Measurements from ENCODE around the gene CDC34.

CDC34 gene, protein sequence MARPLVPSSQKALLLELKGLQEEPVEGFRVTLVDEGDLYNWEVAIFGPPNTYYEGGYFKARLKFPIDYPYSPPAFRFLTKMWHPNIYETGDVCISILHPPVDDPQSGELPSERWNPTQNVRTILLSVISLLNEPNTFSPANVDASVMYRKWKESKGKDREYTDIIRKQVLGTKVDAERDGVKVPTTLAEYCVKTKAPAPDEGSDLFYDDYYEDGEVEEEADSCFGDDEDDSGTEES

DNA sequence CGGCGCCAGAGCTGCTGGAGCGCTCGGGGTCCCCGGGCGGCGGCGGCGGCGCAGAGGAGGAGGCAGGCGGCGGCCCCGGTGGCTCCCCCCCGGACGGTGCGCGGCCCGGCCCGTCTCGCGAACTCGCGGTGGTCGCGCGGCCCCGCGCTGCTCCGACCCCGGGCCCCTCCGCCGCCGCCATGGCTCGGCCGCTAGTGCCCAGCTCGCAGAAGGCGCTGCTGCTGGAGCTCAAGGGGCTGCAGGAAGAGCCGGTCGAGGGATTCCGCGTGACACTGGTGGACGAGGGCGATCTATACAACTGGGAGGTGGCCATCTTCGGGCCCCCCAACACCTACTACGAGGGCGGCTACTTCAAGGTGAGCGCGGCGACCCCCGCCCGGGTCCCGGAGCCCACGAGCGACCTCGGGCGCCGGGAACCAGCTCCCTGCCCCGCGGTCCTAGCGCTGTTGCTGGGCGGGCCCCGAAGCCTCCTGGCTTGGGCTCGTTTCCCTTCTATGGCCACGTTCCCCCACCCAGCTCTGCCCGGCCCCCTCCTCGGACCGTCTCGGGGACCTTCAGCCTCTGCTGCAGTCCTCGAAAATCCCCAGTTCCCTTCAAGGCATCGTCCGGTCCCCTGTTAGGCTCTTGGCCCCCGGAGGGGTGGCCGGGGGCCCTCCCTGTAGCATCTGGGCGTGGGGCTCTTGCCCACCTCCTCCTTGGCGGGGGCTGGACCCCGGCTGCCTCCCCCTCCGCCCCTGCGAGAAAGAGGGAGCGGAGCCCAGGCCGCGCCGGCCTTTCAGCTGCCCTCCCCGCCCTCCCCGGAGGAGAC, at the start of gene CDC34:
CDC34 (plus strand) TSS at position 8 of the 808 bp plus-strand sequence; CDS start at position 180, 172 bp downstream.
- no peak for DNase-seq

DNA sequence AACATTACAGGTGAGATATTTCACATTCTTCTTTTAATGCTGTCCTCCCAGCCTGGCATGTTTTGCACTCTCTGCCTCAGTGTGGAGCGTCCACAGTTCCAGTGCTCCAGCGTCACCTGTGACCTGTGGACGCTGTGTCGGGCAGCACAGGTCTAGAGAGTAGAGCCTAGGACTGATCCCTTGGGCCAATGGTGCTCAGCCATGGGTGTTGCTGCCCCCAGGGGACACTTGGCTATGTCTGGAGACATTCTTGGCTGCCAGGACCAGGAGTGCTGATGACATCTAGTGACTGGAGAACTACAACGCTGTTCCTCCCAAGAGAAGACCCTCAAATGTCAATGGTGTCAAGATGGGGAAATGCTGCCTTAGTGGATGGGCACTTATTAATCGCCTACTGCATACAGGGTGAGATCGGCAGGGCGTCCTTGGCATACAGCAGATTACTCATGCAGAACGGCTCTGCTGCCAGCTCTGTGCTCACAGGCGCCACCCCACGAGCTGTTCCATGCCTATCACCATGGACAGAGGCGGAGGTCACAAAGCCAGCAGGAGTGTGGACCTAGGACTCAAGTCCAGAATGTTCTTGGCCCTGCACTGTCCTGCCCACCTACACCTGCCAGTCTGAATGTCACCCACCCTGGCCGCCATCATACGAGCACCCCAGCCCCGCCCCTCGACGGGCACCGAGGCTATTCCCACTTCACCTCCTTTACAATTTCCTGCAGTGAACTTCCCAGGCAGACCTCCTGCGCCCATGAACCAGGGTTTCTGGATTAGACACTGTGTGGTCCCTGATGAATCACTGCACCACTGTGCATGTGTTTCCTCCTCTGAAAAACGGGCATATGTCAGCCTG, 49.1 kb upstream of the CDC34 start:
- no peak for DNase-seq

DNA sequence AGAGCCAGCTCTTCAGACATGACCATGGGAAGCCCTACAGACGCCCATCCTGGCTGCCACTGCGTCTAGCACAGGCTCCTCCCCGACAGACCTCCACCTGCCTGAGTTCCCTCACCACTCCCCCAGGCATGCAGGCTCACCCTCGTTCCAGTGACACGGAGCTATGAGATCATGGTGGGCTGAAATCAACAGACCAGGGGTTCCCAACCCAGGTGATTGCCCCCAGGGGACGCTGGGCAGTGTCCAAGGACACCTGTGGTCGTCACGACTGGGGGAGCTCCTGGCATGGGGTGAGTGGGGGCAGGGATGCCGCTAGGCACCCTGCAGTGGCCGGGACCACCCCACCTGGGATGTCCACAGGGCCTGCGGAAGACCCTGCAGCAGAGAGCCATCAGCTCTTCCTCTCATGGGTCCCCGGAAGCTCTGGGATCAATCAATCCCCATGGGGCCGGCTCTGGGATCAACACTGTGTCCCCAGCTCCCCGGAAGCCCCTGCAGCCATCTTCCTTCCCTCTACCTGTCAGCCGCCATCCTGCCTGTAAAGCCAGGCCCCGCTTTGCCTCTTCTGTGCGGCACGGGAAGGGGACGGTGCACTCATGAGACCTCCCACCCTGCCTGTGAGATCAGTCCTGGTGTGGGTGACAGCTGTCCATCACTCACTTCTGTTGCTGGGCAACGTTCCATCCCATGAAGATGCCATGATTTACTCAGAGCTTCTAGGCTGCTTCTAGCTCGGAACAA, 48.1 kb upstream of the CDC34 start:
- DNase-seq = no peak

DNA sequence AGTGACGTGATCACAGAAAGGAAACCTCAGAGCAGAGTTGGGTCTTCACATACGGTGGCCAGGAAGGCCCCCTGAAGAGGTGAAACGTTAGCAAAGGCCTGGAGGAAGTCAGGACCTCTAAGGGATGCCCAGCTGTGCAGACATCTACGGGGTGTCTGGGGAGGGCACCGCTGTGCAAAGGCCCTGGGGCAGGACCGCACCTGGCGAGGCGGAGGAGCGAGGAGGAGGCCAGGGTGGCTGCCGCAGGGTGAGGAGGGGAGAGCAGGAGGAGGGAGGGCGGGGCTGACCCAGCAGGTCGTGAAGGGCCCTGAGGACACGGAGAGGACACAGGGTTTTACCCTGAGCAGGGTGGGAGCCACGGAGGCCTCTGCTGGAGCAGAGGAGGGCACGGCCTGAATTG, 47.1 kb upstream of the CDC34 start:
- DNase-seq = no peak

DNA sequence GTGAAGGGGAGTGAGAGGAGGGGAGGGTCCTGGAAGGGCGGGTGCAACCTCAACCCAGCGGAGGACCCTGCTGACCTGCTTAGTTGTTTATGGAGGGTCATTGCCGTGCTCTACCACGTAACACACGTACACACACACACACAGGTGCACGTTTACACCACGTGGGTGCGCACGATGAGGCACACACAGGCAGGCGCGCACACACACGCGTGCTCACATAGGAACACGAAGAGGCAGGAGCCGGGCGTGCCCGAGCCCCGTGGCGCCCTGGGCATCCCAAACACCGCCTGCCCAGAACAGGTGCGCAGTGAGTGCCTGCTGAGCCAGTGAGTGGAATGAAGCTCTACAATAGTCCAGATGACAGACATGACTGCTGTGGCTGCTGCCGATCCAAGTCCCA, 46.5 kb upstream of the CDC34 start:
- DNase-seq = peak; percentile 49

DNA sequence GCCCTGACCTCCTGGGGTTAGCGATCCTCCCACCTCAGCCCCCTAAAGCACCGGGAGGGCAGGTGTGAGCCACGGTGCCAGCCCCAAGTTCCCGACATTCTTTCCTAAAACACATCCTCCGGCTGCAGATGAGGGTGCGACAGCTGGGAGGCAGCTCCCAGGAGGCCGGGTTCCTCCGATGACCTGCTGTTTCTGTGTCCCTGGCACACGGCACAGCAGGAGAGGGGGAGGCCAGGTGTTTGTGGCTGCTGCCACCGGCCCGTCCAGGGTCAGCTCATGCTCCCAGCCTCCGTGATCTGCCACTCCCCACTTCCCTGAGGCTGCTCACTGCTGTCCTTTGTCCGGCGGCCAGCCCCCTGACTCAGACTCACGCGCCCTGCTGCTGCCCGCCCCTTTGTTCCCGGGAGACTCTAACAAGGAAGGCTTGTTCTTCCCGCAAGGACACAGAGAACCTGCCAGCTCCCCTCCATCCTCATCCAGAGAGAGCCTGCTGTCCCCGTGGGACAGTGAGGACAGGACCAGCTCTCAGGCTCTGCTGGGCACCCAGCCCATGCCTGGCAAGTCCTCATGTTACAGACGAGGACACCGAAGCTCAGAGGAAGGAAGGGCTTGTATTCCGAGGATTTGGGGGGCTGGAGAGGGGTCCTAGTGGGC, 45.9 kb upstream of the CDC34 start:
- DNase-seq = peak; percentile 31

DNA sequence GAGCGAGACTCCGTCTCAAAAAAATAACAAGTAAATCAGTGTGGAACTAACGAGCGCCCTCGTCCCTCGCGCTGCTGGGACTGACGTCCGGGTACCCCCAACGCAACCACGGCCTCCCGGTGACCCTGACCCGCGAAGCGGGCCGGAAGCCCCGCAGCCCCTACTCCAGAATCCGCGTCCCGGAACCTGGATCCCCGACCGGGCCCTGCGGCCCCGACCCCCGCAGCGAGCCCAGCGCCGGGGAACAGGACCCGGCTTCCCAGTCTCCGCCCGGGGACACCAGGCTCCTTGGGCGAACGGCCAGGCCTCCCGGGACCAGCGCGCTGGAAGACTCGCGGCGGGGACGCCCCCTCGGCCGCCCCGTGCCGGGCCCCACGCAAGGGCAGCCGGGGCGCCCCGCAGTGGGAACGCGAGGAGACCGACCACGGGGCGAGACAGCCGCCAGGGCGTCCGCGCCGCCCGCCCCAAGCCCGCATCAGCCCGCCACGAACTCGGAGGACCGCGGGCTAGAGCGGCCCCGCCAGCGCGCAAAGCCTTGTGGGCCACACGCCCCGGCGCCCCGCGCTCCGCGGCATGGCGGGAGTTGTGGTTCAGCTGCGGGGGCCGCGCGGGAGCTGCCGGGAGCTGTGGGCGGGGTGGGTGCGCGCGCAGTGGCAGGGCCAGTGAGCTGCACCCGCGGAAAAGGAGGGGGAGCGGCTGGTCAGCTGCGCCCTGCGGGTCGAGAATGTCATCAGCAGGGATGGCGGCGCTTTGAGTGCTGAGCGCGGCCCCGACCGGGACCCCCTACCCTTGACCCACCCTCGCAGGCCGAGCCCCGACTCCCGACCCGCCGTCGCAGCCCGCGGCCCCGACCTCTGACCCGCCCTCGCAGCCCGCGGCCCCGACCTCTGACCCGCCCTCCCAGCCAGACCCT, 42.8 kb upstream of the CDC34 start:
- peak; percentile 79 for DNase-seq

DNA sequence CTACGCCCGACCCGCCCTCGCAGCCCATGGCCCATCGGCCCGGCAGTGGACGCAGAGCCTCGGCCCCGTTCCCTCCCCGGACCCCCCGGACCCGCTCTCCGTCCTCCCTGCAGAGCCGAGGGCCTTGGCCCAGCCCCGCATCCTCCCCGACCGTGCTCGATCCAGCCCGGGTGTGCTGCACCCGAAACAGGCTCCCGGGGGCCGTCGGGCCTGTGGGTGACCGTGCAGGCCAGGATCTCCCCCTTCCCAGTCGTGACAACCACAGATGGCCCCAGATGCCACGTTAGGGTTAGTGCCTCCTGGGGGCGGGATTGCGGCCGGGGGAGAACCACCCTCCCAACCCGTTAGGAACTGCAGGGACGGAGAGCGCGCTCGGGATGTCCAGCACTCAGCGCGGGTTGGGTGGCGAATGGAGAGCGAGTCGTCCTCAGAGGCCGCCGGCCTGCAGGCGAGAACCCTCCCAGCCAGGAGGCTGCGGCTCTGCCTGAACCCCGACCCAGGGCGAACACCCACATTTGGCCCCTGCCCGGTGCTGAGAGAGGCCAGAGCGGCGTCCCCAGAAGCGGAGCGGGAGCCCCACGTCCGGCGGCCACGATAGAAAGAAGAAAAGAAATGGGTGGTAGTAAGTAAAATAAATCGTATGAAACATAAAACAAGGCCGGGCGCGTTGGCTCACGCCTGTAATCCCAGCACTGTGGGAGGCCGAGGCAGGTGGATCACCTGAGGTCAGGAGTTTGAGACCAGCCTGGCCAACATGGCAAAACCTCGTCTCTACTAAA, 42.0 kb upstream of the CDC34 start:
- DNase-seq = no peak

DNA sequence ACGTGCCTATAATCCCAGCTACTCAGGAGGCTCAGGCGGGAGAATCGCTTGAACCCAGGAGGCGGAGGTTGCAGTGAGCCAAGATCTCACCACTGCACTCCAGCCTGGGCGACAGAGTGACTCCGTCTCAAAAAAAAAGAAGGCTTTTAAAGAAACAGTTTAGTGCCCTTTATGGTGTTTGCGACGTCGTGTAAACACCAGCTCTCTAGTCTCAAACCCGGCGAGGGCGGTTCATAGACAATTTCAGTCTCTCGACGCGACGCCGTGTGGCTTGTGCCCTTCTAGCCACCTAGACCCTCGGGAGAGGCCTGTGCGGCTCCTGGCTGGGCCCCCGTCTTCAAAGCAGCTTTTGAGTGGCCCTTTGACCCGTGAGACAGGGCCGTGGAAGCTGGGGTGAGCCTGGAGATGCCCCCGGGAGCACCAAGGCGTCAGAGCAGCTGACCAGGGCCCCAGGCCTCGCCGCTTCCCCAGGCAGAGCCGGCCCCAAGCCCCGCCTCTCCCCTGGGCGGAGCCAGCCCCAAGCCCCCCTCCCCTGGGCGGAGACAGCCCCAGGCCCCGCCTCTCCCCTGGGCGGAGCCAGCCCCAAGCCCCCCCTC, 40.3 kb upstream of the CDC34 start:
- no peak for DNase-seq

DNA sequence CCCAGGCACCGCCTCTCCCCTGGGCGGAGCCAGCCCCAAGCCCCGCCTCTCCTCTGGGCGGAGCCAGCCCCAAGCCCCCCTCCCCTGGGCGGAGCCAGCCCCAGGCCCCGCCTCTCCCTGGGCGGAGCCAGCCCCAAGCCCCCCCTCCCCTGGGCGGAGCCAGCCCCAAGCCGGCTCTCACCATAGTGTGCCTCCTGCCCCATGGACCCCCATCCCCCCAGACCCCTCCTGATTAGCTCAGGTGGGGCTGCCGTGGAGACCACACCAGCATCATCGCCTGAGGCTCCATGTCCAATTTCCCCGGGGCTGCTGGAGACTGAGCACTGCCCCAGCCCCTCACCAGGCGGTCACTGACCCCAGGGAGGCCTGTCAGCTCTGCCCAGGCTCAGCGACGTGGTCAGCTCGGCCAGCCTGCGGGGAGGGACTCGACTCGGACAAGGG, 39.4 kb upstream of the CDC34 start:
- no peak for DNase-seq

DNA sequence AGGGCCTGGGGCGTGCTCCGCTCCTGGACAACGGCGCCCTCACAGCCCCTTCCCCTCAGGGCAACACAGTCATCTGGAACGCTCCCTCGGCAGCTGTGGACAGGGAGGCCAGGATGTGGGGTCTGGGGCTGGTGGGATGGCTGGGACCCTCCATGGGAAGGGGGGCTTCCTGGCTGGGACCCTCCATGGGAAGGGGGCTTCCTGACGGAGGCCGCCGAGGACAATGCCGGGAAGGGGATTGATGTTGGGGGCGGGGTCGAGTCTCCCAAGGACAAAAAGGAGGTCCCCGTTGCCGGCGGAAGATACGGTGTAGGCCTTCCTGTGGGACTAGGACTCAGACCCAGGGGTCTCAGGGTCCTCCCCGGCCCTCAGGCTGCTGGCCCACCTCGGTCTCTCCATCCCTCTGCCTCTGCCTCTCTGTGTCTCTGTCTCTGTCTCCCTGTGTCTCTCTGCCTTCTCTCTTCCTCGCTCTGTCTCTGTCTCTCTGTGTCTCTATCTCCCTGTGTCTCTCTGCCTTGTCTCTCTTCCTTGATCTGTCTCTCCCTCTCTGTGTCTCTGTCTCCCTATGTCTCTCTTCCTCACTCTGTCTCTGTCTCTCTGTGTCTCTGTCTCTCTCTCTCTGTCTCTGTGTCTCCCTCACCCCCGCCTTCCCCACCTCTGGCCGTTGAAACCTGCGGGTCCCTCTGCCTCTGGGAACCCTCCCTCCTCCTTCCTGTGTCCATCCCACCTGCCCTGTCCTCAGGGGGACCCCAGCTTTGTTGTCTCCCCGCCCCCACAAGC, 38.0 kb upstream of the CDC34 start:
- no peak for DNase-seq

DNA sequence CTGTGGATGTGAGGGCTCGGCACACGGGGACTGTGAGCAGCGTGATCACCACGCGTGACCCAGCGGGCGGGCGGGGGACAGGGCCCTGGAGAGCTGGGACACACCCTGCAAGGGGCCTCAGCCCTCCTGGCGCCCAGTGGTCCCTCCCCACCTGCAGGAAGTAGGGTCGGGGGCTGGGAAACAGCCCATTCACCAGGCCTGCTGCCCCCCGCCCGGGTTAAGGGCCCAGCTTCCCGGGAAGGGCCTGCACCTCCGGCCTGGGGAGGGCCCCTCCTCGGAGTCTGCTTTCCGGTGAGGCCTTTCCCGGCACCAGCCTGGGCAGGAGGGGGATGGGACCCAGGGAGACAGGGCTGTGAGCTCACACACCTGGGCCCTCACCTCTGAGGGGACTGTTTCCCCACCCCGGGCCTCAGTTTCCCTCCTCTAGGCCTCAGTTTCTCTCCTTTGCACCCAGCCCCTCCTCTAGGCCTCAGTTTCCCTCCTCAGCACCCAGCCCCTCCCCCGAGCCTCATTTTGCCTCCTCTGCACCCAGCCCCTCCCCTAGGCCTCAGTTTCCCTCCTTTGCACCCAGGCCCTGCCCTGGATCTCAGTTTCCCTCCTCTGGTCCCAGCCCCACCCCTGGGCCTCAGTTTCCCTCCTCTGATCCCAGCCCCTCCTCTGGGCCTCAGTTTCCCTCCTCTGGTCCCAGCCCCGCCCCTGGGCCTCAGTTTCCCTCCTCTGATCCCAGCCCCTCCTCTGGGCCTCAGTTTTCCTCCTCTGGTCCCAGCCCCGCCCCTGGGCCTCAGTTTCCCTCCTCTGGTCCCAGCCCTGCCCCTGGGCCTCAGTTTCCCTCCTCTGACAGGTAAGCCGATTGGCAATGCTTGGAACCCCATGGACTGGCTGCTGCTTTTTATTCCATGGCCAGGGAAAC, 37.1 kb upstream of the CDC34 start:
- DNase-seq = no peak

DNA sequence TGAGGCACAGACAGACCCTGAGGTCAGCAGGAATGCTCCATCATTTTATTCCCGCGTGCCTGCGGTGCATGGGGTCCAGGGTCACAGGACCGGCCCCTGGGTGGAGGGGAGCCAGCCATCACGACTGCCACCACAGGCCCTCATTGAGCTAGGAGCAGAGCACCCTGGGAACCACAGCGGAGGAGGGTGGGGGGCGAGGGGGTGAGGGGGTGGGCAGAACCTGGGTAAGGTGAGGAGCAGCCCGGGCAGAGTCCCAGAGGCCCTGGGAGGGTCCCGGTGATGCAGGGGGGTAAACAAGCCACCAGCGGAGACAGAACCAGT, 36.5 kb upstream of the CDC34 start:
- DNase-seq = no peak

DNA sequence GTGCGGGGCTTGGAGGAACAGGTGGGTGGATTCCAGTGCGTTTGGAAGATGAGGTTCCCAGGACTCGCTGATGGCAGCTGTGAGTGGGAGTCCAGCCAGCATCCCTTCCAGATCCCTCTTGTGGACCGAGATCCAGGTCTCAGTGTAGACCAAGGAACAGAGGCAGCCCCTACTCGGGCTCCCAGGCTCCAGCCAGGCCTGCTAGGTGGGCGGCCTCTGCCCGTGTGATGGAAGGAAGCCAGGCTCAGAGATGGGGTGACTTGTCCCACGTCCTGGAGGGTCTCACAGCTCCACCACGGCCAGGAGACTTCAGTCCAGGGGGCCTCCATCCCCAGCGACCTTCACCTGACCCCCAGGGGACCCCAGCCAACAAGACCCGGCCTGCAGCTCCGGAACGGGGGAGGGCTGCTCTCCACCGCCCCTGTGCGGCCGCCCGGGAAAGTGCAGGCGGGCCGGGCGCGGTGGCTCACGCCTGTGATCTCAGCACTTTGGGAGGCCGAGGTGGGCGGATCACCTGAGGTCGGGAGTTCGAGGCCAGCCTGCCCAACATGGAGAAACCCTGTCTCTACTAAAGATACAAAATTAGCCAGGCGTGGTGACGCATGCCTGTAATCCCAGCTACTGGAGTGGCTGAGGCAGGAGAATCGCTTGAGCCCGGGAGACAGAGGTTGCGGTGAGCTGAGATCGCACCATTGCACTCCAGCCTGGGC, 36.0 kb upstream of the CDC34 start:
- DNase-seq = no peak

DNA sequence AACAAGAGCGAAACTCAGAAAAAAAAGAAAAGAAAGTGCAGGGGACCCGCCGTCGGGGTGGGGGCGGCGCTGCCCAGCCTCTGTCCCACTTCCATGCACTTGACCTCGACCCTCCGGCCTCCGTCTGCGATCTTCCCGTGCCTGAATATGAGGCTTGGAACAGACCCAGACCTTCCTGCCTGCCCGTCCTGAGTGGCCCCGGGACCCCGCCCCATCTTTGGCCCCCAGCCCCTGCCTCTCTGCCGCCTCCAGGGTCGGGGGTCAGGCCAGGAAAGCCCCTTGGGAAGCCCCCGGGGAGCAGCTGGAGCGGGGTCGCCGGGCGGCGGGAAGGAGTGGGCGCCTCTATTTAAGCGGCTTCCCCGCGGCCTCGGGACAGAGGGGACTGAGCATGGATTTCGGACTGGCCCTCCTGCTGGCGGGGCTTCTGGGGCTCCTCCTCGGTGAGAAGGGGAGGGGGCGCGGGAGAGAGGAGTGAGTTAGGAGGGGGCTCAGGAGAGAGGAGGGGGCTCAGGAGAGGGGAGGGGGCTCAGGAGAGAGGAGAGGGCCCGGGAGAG, 35.4 kb upstream of the CDC34 start, which contains the start of gene MADCAM1:
MADCAM1 (plus strand) TSS at position 375 of the 554 bp plus-strand sequence; CDS start at position 389, 14 bp downstream.
- no peak for DNase-seq

DNA sequence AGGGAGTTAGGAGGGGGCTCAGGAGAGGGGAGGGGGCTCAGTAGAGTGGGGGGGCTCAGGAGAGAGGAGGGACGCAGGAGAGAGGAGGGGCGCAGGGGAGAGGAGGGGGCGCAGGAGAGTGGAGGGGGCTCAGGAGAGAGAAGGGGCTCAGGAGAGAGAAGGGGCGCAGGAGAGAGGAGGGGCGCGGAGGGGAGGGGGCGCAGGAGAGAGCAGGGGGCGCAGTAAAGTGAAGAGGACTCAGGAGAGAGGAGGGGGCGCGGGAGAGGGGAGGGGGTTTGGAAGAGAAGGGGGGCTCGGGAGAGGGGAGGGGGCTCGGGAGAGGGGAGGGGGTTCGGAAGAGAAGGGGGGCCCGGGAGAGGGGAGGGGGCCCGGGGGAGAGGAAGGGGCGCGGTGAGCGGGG, 34.6 kb upstream of the CDC34 start:
- DNase-seq = no peak

DNA sequence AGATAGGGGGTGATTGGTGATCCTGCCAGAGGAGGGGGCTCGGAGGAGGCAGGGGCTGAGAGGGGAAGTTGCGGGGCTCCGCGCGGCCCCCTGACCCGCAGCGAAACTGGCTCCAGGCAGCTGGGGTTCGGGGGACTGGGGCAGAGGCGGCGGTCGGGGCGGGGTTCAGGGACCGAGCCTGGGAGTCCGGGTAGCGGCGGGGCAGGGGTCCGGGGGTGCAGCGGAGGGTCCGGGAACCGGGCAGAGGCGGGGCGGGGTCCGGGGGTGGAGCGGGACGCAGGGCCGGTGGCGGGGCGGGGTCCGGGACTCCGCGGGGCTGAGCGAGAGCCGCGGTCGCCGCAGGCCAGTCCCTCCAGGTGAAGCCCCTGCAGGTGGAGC, 34.1 kb upstream of the CDC34 start:
- DNase-seq = no peak

Data from NCI-H2107 (cell line).